GM12891 (cell line): ENCODE measurements around the gene BNIP5.
"Not testable (repeated sequence)": the region's sequence is repeated elsewhere in the genome, so short reads cannot be mapped to it uniquely, and the experiment has no call there.

Source experiments
- DNase-seq: peaks from one replicate; pipeline ENCODE4 v3.0.0; 2011; ENCODE audit warnings: low spot score; ENCODE audit not compliant: insufficient read length
- FAIRE-seq: peaks from 2 replicates; lab custom pipeline; 2011; peaks lifted over from hg19 to GRCh38; lab: Jason Lieb, UNC
- PAX5 ChIP-seq: IDR thresholded peaks from 2 replicates; pipeline ENCODE4 v1.6.1; 2011; ENCODE audit warnings: low read length, moderate library complexity, mild to moderate bottlenecking; ENCODE audit not compliant: insufficient read depth, severe bottlenecking
- POLR2A ChIP-seq: IDR thresholded peaks from 2 replicates; pipeline ENCODE4 v1.6.1; 2011; ENCODE audit warnings: low read depth, low read length, control low read depth
- POLR2AphosphoS5 ChIP-seq: IDR thresholded peaks from 2 replicates; pipeline ENCODE4 v1.6.1; 2011; ENCODE audit warnings: low read depth, low read length, control low read depth
- POU2F2 ChIP-seq: IDR thresholded peaks from 2 replicates; pipeline ENCODE4 v1.6.1; 2011; ENCODE audit warnings: low read depth, mild to moderate bottlenecking, control low read depth, low read length, moderate library complexity
- SPI1 ChIP-seq: IDR thresholded peaks from 2 replicates; pipeline ENCODE4 v1.6.1; 2011; ENCODE audit warnings: low read depth, low read length, control low read depth
- TAF1 ChIP-seq: IDR thresholded peaks from 2 replicates; pipeline ENCODE4 v1.6.1; 2011; ENCODE audit warnings: low read depth, low read length, control low read depth

The BNIP5 gene

DNA sequence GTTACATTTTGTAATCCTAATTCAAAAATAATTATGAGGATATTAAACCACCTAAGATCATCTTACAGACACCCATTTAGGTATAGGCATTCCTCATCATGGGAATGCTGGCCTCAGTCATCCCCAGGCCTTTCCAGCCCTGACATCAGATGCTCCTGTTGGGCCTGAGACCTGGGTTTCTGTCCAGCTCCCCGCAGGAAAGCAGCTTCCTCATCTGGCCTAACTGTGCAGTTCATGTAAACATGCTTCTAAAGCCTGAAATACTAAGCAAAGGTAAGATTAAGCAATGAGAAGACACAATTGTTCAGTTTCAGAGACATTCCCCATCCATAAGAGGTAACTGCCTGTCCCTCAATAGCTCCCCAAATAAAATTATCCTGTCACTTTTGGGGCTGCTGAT, 31.7 kb upstream of the BNIP5 start:
- FAIRE-seq (no peak), DNase-seq (no peak)
- TF ChIP-seq POLR2A (no peak), TAF1 (no peak), POLR2AphosphoS5 (no peak), SPI1 (no peak), PAX5 (no peak), POU2F2 (no peak)

DNA sequence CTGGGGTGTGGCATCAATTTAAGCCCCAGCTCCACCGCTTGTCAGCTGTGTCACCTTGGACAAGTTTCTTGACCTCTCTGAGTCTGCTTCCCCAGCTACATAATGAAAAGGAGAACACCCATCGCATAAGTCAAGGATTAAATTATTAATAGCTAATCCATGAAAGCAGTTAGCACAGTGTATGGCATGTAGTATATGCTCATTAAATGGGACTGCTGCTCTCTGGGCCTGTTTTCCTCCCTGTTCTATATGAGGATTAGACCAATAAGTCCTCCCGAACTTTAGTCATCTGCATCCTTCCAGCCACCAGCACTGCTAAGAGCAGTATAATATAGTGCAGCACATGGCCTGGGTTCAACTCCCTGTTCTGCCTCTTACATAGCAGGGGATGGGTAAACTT, 31.1 kb upstream of the BNIP5 start:
- no peak for TF ChIP-seq POLR2AphosphoS5
- no peak for TF ChIP-seq PAX5
- TF ChIP-seq SPI1, result no peak
- TF ChIP-seq POLR2A, result no peak
- TF ChIP-seq TAF1, result no peak
- no peak for FAIRE-seq
- no peak for DNase-seq

DNA sequence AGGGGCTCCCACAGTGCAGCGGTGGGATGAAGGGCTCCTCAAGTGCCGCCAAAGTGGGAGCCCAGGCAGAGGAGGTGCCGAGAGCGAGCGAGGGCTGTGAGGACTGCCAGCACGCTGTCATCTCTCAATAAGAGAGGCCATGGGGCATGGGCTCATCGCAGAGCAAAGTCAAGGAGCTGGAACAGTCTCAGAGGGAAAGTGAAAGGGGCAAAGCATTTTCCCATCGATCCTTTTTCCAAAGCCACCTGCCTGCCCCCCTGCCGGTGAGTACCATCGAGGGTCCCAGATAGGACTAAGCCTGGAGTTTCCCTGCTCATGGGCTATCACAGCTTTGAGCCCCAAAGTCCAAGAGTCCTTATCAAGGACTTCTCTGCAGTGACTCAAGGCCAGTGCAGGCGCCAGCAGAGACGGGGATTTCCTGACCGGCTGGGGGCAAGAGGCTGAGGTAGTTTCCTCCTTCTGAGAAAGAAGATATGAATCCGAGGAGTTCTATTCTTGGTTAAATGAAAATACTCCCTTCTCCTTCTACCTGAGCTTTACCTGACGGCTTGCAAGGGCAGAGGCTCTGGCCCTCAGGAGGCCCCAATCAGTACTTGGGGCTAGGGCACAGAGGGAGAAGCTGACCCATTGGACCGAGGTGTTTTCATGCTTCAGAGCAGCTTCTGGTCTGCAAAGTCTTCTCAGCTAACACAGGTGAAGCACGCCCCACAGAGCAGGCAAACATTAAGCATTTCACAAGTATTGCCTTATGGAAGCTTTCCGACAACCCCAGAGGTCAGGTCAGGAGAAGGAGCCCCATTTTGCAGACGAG, 28.2 kb upstream of the BNIP5 start:
- peak; percentile 54 for DNase-seq
- TF ChIP-seq TAF1 (no peak), SPI1 (no peak), POU2F2 (no peak), POLR2A (no peak), PAX5 (no peak), POLR2AphosphoS5 (no peak)
- FAIRE-seq, result peak; percentile 5

DNA sequence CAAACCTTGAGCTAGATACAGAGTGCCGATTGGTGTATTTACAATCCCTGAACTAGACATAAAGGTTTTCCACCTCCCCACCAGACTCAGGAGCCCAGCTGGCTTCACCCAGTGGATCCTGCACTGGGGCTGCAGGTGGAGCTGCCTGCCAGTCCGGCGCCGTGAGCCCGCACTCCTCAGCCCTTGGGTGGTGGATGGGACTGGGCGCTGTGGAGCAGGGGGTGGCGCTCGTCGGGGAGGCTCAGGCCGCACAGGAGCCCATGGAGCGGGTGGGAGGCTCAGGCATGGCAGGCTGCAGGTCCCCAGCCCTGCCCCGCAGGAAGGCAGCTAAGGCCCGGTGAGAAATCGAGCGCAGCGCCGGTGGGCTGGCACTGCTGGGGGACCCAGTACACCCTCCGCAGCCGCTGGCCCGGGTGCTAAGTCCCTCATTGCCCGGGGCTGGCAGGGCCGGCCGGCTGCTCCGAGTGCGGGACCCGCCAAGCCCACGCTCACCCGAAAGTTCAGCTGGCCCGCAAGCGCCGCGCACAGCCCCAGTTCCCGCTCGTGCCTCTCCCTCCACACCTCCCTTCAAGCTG, 27.5 kb upstream of the BNIP5 start:
- DNase-seq, FAIRE-seq: not testable (repeated sequence)

DNA sequence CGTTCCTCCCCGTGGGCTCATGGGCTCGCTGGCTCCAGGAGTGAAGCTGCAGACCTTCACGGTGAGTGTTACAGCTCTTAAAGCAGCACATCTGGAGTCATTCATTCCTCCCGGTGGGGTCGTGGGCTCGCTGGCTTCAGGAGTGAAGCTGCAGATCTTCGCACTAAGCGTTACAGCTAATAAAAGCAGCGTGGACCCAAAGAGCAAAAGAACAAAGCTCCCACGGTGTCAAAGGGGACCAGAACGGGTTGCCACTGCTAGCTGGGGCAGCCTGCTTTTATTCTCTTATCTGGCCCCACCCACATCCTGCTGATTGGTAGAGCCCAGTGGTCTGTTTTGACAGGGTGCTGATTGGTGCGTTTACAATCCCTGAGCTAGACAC, 26.7 kb upstream of the BNIP5 start:
- FAIRE-seq, DNase-seq: not testable (repeated sequence)

DNA sequence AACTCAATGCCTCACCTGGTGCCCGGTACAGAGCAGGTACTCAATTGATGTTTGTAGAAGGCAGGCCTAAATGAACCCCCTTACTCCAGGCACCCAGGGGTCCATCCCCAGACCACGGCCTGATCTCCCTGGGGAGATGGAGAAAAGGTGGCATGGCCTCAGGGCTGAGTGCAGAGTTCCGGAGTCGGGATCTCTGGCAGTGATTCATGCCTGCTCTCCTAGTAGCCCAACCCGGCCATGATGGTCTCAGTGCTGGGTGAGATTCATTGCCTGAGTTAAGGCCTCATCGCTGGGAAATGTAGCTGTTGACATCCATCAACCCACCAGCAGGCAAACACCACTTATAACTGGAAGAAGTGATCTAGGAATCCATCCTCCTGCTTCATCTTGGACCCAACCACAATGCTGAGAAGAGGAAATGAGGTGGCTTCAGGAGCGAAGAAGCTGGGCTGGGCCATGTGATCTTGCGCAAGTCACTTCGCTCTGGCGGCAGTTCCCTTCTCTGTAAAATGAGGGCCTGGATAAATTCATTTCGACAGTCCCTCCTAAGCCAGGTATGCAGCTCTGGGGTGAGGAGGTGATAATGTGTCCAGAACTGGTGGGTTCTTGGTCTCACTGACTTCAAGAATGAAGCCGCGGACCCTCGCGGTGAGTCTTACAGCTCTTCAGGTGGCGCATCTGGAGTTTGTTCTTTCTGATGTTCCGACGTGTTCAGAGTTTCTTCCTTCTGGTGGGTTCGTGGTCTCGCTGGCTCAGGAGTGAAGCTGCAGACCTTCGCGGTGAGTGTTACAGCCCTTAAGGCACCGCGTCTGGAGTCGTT, 26.1 kb upstream of the BNIP5 start:
- FAIRE-seq, result no peak

DNA sequence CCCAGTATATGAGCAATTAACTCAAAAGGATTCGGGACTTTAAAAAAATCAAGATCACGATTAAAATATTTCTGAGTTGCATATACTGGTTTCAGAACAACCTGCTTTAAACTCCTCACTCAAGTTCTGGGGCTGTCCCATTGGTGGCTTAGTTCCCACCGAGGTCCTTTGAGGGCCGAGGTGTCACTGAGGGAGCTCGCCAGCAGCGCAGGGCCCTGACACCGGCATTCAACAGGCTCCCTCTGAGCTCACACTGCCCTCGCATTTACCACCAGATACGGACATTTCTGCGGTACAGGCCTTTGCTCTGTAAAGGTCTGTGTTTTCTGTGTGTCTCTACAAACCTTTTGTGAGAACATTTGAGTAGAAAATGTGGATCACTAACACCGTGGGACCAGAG, 24.4 kb upstream of the BNIP5 start:
- no peak for FAIRE-seq
- TF ChIP-seq POLR2AphosphoS5, result no peak
- TF ChIP-seq POLR2A, result no peak
- TF ChIP-seq PAX5, result no peak
- TF ChIP-seq SPI1, result no peak
- TF ChIP-seq POU2F2, result no peak
- no peak for TF ChIP-seq TAF1
- DNase-seq, result no peak

More for the DNA sequence above, 26.1 kb upstream of the BNIP5 start:
- TF ChIP-seq POLR2AphosphoS5, result no peak
- TF ChIP-seq PAX5, result no peak
- TF ChIP-seq POU2F2, result no peak
- no peak for TF ChIP-seq SPI1
- no peak for TF ChIP-seq TAF1
- no peak for TF ChIP-seq POLR2A
- DNase-seq, result no peak

DNA sequence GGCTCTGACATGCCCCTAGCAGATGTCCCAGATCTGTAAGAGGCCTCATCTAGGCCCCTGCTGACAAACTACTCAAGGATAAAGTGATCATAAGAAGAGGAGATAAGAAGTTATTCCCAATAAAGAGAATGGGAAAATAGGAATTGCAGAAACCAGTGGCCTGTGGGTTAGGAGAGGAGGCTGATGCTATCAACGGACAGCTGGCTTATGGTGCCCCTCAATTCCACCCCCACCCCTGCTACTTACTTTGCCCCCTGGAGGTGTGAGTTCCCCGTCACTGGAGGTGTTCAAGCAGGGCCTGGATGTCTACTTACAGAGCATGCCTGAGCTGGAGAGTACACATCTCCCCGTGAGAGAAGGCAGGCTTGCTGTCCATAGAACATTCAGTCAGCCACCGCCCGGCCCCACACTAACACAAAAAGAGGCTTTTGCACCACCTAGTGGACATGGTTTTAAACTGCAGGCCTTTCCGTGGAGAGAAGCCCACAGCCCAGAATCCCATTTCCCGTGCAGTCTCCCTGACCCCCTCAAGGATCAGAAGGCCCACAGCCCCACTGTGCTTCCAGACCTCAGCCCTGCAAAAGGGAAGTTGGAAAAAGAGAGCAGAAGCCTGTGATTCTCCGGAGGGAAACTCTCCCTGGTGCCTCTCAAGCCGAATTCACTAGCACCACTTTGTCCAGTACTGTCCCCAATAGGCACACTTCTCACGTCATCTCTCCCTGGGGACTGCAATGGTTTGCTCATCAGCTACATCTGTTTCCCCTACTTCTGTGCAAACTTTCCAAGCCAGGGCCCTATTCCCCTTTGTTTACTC, 23.8 kb upstream of the BNIP5 start:
- DNase-seq (peak; percentile 61), FAIRE-seq (peak; percentile 45)
- TF ChIP-seq PAX5 (no peak), POU2F2 (peak; percentile 74; the same call in 1 of the 2 replicates), POLR2AphosphoS5 (no peak), SPI1 (no peak), POLR2A (no peak), TAF1 (no peak)

DNA sequence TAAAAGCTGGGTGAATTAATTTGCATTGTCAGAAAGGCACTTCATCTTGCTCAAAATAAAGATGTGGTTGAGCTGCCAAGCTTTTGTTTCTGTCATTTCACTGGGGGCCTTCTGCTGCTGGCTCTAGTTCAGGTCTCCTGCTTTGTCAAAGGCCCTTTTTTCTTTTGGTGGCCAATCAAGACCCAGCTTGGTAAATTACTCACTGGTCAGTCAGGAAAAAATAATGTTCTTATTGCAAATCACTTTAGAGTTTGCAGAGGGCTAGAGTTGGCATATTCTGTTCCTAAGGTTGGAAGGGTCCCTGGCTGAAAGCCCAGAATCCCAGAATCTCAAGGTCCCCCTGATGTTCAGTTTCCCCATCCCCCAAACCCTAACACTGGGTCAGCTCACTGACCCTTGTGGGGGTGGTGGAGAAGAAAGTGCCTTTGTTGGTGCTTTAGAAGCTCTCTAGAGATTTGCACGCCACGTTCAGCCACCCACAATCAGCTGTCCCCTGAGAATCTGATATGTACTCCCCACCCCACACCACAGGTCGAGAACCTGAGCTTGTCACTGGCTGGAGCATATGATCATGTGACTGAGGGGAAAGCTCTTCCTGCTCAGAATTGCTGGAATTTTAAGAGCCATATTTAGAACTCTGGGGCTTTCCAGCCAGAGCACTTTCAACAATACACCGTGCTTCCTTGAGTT, 21.7 kb upstream of the BNIP5 start:
- FAIRE-seq (peak; percentile 13), DNase-seq (no peak)
- TF ChIP-seq POU2F2 (no peak), PAX5 (no peak), TAF1 (no peak), POLR2A (no peak), SPI1 (no peak)

DNA sequence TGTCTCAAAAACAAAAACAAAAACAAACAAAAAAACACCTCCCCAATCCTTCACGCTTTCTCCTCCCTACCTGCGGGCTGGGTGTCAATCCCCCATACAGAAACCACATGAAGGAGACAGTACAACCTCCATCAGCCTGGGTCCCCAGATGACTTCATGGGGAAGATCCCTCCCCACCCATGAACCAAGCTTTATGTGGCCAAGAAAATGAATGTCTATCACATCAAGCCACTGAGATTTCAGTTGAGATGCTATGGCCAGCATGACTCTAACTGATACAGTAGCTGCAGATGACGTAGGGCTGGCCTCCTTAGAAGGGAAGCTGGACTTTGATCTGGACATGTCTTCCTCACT, 21.2 kb upstream of the BNIP5 start:
- no peak for DNase-seq

DNA sequence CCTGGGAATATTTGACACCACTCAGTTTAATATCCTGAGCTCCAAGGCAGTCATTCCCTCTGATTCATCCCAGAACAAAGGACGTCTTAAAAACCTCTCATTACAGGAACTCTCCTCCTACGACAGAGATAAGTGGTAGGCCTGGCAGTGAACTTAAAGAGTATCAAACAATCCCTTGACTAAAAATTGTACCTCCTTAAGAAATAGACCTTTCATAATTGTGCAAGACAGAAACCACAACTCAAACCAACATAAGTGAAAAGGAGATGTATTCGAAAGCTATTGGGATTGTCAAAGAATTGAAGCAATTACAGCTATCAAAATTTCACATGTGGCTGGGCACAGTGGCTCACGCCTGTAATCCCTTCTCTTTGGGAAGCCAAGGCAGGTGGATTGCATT, 19.1 kb upstream of the BNIP5 start:
- no peak for TF ChIP-seq POU2F2
- no peak for TF ChIP-seq SPI1
- TF ChIP-seq POLR2AphosphoS5, result no peak
- no peak for FAIRE-seq
- no peak for DNase-seq

More for the DNA sequence above, 21.2 kb upstream of the BNIP5 start:
- TF ChIP-seq POU2F2, result 0 out of 2 replicates have a peak, but pooled peaks have one; percentile 47
- TF ChIP-seq POLR2AphosphoS5, result no peak
- FAIRE-seq, result no peak
